Esophagus muscularis mucosa (tissue), 4 donors: Measurements from ENCODE around the gene SIAH3. TPM values are rescaled to one million over a fixed set of nuclear protein-coding genes. Genes with fewer than 3 reads are reported as not detected.

Source experiments
- DNase-seq: peaks from one replicate; pipeline ENCODE4 v3.0.0-alpha.2; 2017; ENCODE audit errors: extremely low spot score
- H3K27ac ChIP-seq, 4 donors: fragments of 200-600 bp; sonication (generic); replicated peaks in 1 of 4; 1 replicate in 3 of 4; 2 replicates in 1 of 4; pipeline ENCODE4 v1.5.1; 2016 to 2019; ENCODE audit warnings: mild to moderate bottlenecking in 1 of 4
- H3K27me3 ChIP-seq, 4 donors: fragments of 200-600 bp; sonication (generic); one replicate each; pipeline versions ENCODE4 v1.5.1 to v1.6.0; 2016 to 2019
- H3K36me3 ChIP-seq, 4 donors: fragments of 200-600 bp; sonication (generic); one replicate each; pipeline ENCODE4 v1.5.1; 2016 to 2019
- H3K4me1 ChIP-seq, 4 donors: fragments of 200-600 bp; sonication (generic); one replicate each; pipeline ENCODE4 v1.5.1; 2016 to 2019
- H3K4me3 ChIP-seq, 4 donors: fragments of 200-600 bp; sonication (generic); 1 replicate in 2 of 4; 2 replicates in 2 of 4; pipeline ENCODE4 v1.5.1; 2016 to 2019; ENCODE audit warnings: mild to moderate bottlenecking in 4 of 4, moderate library complexity in 1 of 4
- H3K9me3 ChIP-seq, 4 donors: fragments of 200-600 bp; sonication (generic); 1 replicate in 3 of 4; 2 replicates in 1 of 4; pipeline ENCODE4 v1.5.1; 2016 to 2019
- CTCF ChIP-seq, 3 experiments: fragments of 200-600 bp in 2 of 3; fragments of 450-650 bp in 1 of 3; sonication (generic) in 2 of 3; IDR thresholded peaks; one replicate each; pipeline ENCODE4 v1.5.1; 2017 to 2019; ENCODE audit warnings: antibody characterized with exemption in 3 of 3, mild to moderate bottlenecking in 2 of 3, moderate library complexity in 1 of 3
- EP300 ChIP-seq: sonication (generic); formaldehyde crosslinking; IDR thresholded peaks from one replicate; pipeline ENCODE4 v1.6.1; 2017; ENCODE audit warnings: antibody characterized with exemption
- POLR2A ChIP-seq: fragments of 450-650 bp; IDR thresholded peaks from one replicate; pipeline ENCODE4 v1.6.1; 2017; ENCODE audit warnings: antibody characterized with exemption, moderate library complexity, mild to moderate bottlenecking, low read depth
- POLR2AphosphoS5 ChIP-seq, 2 donors: sonication (generic); formaldehyde crosslinking; IDR thresholded peaks; one replicate each; pipeline ENCODE4 v1.6.1; 2017; ENCODE audit warnings: antibody characterized with exemption in 2 of 2
- WGBS: methylation state at CpG from one replicate; pipeline ENCODE4 v1.1.5; 2018; 5-methylcytosine and 5-hydroxymethylcytosine counted together
- intact Hi-C: fragments of 100-400 bp; cut with DNase I; formaldehyde crosslinking; loops from one replicate; pipeline ENCODE4 v1.15.1; 2023
- total RNA-seq, 4 donors: library from RNA; depleted of rRNA; stranded (reverse); fragments of >200 nt; gene quantifications; one replicate each; pipeline versions ENCODE4 v1.1.0 to v1.2.1, GENCODE V29; 2016

The SIAH3 gene
- total RNA-seq, 4 donors from 2014 or later = not detected

DNA sequence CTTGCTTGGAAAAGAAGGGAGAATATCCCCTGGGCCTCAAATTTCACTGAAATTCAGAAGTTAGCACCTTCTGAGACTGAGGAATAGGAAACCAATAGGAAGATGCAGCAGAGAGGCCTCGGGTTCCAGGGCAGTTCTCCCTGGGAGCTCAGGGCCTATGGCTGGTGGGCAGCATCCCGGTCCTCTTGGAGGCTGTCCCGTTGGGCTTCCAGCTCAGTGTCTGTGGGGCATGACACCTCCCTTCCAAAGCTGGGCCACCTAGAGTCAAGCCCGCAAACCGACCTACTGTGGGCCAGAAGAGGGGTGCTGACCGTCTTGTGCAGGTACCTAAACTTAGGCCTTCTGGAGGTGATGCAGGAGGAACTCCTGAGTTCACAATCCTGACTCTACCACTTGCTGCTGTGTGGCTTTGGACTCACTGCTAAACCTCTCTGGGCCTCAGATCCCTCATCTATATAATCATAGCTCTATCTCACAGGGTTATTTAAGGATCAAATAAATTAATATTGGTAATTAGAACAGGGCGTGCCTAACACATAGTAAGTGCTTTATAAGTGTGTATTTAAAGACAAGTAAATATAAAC is 17.1 kb downstream of the SIAH3 start:
- H3K27ac ChIP-seq = peak overlapping the region in 3 of 4 donors; percentile 40 to 48 (median 44)
- no peaks in the 10 kb centered on the region for H3K36me3 ChIP-seq
- no peak overlapping the region for H3K4me3 ChIP-seq
- H3K9me3 ChIP-seq = no peaks in the 10 kb centered on the region
- 85% methylated on average over 7 of the region's 7 CpGs for WGBS
- TF ChIP-seq EP300 (no peak), CTCF (IDR thresholded peaks at IDR 0.05) (no peak), POLR2A (no peak), POLR2AphosphoS5 (IDR thresholded peaks at IDR 0.05) (no peak)
- H3K4me1 ChIP-seq = peaks cover 7 to 35% (median 34%) of the 10 kb centered on the region in 4 donors
- intact Hi-C loops = no loop called here
- no peaks in the 10 kb centered on the region for H3K27me3 ChIP-seq
- DNase-seq = no peak

GRCh38 chr13:45833663-45834375 is 17.7 kb downstream of the SIAH3 start:
- H3K27me3 ChIP-seq = no peaks in the 10 kb centered on the region
- H3K36me3 ChIP-seq = no peaks in the 10 kb centered on the region
- peak overlapping the region in 3 of 4 donors; percentile 40 to 48 (median 44) for H3K27ac ChIP-seq
- H3K4me3 ChIP-seq = no peak overlapping the region
- whole genome bisulfite sequencing = 32% methylated on average over 5 of the region's 5 CpGs
- intact Hi-C loops = no loop called here
- no peaks in the 10 kb centered on the region for H3K9me3 ChIP-seq
- peaks cover 7 to 35% (median 34%) of the 10 kb centered on the region in 4 donors for H3K4me1 ChIP-seq
- no peak for DNase-seq
- peak in 1 of 2 donors; percentile 38 for TF ChIP-seq POLR2AphosphoS5 (IDR thresholded peaks at IDR 0.05)
- TF ChIP-seq POLR2A = no peak
- TF ChIP-seq EP300 = no peak

- no peak for DNase-seq
- WGBS = 79% methylated on average over 4 of the region's 4 CpGs
- intact Hi-C loops = no loop called here
Measured at GRCh38 chr13:45833242-45833641, 18.3 kb downstream of the SIAH3 start.

GRCh38 chr13:45831851-45832250 is 19.7 kb downstream of the SIAH3 start:
- Histone ChIP-seq H3K9me3 (no peaks in the 10 kb centered on the region), H3K4me3 (no peak overlapping the region), H3K27me3 (no peaks in the 10 kb centered on the region), H3K36me3 (no peaks in the 10 kb centered on the region), H3K27ac (no peak overlapping the region), H3K4me1 (peaks cover 11 to 28% (median 28%) of the 10 kb centered on the region in 4 donors)
- no peak for DNase-seq
- 94% methylated on average over 4 of the region's 4 CpGs for WGBS
- intact Hi-C loops = no loop called here
- TF ChIP-seq EP300 (no peak), POLR2AphosphoS5 (IDR thresholded peaks at IDR 0.05) (no peak), CTCF (IDR thresholded peaks at IDR 0.05) (no peak), POLR2A (no peak)

More at GRCh38 chr13:45833242-45833641, 18.3 kb downstream of the SIAH3 start:
- no peak for TF ChIP-seq CTCF (IDR thresholded peaks at IDR 0.05)
- no peak for TF ChIP-seq POLR2AphosphoS5 (IDR thresholded peaks at IDR 0.05)
- no peak for TF ChIP-seq POLR2A
- TF ChIP-seq EP300 = no peak
- Histone ChIP-seq H3K36me3 (no peaks in the 10 kb centered on the region), H3K9me3 (no peaks in the 10 kb centered on the region), H3K27ac (peak overlapping the region in 2 of 4 donors; percentile 29 to 44), H3K27me3 (no peaks in the 10 kb centered on the region), H3K4me3 (no peak overlapping the region), H3K4me1 (peaks cover 7 to 30% (median 29%) of the 10 kb centered on the region in 4 donors)

GRCh38 chr13:45830121-45830520 is 21.4 kb downstream of the SIAH3 start:
- Histone ChIP-seq H3K9me3 (no peaks in the 10 kb centered on the region), H3K4me3 (no peak overlapping the region), H3K27ac (no peak overlapping the region), H3K4me1 (peaks cover 11 to 31% (median 30%) of the 10 kb centered on the region in 4 donors), H3K27me3 (no peaks in the 10 kb centered on the region), H3K36me3 (no peaks in the 10 kb centered on the region)
- intact Hi-C loops = no loop called here
- no peak for TF ChIP-seq EP300
- no peak for TF ChIP-seq CTCF (IDR thresholded peaks at IDR 0.05)
- no peak for TF ChIP-seq POLR2A
- no peak for TF ChIP-seq POLR2AphosphoS5 (IDR thresholded peaks at IDR 0.05)
- DNase-seq = peak; percentile 64
- 93% methylated on average over 5 of the region's 5 CpGs for WGBS
